ENCODE measurements around the gene PTGES2. TPM values are rescaled to one million over a fixed set of nuclear protein-coding genes. Genes with fewer than 3 reads are reported as not detected.

The PTGES2 gene
- total RNA-seq, 1 donor from 2014 or later = 101 TPM

DNA sequence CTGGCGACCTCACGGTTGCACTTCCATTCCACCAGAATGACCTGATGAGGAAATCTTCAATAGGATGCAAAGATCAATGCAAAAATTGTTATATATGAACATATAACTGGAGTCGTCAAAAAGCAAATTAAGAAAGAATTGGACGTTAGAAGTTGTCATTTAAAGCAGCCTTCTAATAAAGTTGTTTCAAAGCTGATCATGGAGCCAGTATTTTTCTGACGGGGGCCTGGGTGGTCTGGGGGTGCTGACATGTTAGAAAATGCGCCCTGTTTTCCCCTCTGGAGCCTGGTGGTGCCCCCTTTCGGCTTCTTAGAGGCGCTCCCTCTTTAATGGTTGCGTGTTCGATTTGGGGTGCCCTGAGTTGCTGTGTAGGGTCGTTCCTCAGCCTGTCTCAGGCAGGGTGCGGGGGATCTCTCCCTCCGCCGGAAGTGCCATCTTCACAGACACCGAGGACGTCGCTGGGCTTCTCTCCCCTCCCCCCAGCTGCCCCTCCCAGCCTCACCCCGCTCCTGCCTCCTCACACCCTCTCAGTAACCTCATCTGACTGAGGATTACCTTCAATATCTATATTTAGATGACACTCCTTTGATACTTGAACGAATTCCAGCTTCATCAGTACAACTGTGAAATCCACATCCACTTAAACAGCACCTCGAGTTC, 18.3 kb downstream of the PTGES2 start:
- no peak for DNase-seq (ENCODE audit: extremely low spot score in 2 of 2)
- Histone ChIP-seq H3K27ac (no peak overlapping the region), H3K36me3 (peaks cover 4 to 44% of the 10 kb centered on the region in 2 donors), H3K9me3 (no peaks in the 10 kb centered on the region), H3K4me3 (no peak overlapping the region), H3K27me3 (no peaks in the 10 kb centered on the region), H3K4me1 (peaks cover 8% of the 10 kb centered on the region)
- intact Hi-C loops (cut with DNase I) = no loop called here
- TF ChIP-seq, protein P1, sequence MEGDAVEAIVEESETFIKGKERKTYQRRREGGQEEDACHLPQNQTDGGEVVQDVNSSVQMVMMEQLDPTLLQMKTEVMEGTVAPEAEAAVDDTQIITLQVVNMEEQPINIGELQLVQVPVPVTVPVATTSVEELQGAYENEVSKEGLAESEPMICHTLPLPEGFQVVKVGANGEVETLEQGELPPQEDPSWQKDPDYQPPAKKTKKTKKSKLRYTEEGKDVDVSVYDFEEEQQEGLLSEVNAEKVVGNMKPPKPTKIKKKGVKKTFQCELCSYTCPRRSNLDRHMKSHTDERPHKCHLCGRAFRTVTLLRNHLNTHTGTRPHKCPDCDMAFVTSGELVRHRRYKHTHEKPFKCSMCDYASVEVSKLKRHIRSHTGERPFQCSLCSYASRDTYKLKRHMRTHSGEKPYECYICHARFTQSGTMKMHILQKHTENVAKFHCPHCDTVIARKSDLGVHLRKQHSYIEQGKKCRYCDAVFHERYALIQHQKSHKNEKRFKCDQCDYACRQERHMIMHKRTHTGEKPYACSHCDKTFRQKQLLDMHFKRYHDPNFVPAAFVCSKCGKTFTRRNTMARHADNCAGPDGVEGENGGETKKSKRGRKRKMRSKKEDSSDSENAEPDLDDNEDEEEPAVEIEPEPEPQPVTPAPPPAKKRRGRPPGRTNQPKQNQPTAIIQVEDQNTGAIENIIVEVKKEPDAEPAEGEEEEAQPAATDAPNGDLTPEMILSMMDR (IDR thresholded peaks at IDR 0.05) = no peak
- no peak for TF ChIP-seq POLR2A (IDR thresholded peaks at IDR 0.05)
- no peak for TF ChIP-seq POLR2AphosphoS5 (IDR thresholded peaks at IDR 0.05; ENCODE audit: insufficient read depth in 1 of 2, low read depth in 1 of 2)

DNA sequence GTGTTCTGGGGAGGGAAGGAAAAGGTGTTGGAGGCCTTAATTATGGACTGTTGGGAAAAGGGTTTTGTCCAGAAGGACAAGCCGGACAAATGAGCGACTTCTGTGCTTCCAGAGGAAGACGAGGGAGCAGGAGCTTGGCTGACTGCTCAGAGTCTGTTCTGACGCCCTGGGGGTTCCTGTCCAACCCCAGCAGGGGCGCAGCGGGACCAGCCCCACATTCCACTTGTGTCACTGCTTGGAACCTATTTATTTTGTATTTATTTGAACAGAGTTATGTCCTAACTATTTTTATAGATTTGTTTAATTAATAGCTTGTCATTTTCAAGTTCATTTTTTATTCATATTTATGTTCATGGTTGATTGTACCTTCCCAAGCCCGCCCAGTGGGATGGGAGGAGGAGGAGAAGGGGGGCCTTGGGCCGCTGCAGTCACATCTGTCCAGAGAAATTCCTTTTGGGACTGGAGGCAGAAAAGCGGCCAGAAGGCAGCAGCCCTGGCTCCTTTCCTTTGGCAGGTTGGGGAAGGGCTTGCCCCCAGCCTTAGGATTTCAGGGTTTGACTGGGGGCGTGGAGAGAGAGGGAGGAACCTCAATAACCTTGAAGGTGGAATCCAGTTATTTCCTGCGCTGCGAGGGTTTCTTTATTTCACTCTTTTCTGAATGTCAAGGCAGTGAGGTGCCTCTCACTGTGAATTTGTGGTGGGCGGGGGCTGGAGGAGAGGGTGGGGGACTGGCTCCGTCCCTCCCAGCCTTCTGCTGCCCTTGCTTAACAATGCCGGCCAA, 19.1 kb downstream of the PTGES2 start:
- no peaks in the 10 kb centered on the region for H3K9me3 ChIP-seq
- no peaks in the 10 kb centered on the region for H3K27me3 ChIP-seq
- H3K4me1 ChIP-seq = peaks cover 16% of the 10 kb centered on the region
- DNase-seq (ENCODE audit: extremely low spot score in 2 of 2) = no peak
- no peak overlapping the region for H3K4me3 ChIP-seq
- H3K36me3 ChIP-seq = peaks cover 4 to 52% of the 10 kb centered on the region in 2 donors
- H3K27ac ChIP-seq = no peak overlapping the region
- intact Hi-C loops (cut with DNase I) = no loop called here
- no peak for TF ChIP-seq POLR2A (IDR thresholded peaks at IDR 0.05)
- TF ChIP-seq, protein P1 (IDR thresholded peaks at IDR 0.05) = no peak

DNA sequence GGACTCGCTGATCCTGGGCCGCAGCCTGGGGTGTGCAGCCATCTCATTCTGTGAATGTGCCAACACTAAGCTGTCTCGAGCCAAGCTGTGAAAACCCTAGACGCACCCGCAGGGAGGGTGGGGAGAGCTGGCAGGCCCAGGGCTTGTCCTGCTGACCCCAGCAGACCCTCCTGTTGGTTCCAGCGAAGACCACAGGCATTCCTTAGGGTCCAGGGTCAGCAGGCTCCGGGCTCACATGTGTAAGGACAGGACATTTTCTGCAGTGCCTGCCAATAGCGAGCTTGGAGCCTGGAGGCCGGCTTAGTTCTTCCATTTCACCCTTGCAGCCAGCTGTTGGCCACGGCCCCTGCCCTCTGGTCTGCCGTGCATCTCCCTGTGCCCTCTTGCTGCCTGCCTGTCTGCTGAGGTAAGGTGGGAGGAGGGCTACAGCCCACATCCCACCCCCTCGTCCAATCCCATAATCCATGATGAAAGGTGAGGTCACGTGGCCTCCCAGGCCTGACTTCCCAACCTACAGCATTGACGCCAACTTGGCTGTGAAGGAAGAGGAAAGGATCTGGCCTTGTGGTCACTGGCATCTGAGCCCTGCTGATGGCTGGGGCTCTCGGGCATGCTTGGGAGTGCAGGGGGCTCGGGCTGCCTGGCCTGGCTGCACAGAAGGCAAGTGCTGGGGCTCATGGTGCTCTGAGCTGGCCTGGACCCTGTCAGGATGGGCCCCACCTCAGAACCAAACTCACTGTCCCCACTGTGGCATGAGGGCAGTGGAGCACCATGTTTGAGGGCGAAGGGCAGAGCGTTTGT, 19.9 kb downstream of the PTGES2 start:
- intact Hi-C loops (cut with DNase I) = no loop called here
- H3K36me3 ChIP-seq = peaks cover 4 to 58% of the 10 kb centered on the region in 2 donors
- TF ChIP-seq POLR2A (IDR thresholded peaks at IDR 0.05) (no peak), POLR2AphosphoS5 (IDR thresholded peaks at IDR 0.05; ENCODE audit: insufficient read depth in 1 of 2, low read depth in 1 of 2) (peak in 1 of 2 donors; percentile 32)
- TF ChIP-seq, protein P1 (IDR thresholded peaks at IDR 0.05) = no peak
- no peak for DNase-seq (ENCODE audit: extremely low spot score in 2 of 2)
- peaks cover 21% of the 10 kb centered on the region for H3K4me1 ChIP-seq
- no peaks in the 10 kb centered on the region for H3K9me3 ChIP-seq
- no peaks in the 10 kb centered on the region for H3K27me3 ChIP-seq
- H3K27ac ChIP-seq = no peak overlapping the region
- no peak overlapping the region for H3K4me3 ChIP-seq

DNA sequence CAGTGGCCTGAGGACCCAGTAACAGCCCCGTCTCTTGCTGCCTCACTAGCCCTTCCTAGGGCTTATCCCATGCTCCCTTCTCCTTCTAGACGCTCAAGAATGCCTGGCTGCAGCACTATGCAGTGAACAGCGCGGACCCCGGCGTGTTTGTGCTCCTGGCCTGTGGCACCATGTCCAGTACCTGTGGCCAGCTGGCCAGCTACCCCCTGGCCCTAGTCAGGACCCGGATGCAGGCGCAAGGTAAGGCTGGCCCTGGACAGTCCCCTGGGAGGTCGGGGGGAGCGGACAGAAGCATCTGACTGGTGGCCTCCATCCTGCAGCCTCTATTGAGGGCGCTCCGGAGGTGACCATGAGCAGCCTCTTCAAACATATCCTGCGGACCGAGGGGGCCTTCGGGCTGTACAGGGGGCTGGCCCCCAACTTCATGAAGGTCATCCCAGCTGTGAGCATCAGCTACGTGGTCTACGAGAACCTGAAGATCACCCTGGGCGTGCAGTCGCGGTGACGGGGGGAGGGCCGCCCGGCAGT, 20.5 kb downstream of the PTGES2 start:
- TF ChIP-seq, protein P1 (IDR thresholded peaks at IDR 0.05) = no peak
- TF ChIP-seq POLR2A (IDR thresholded peaks at IDR 0.05) (no peak), POLR2AphosphoS5 (IDR thresholded peaks at IDR 0.05; ENCODE audit: insufficient read depth in 1 of 2, low read depth in 1 of 2) (no peak)
- intact Hi-C loops (cut with DNase I) = no loop called here
- Histone ChIP-seq H3K4me3 (no peak overlapping the region), H3K36me3 (peaks cover 4 to 65% of the 10 kb centered on the region in 2 donors), H3K9me3 (no peaks in the 10 kb centered on the region), H3K4me1 (peaks cover 24% of the 10 kb centered on the region), H3K27me3 (no peaks in the 10 kb centered on the region), H3K27ac (no peak overlapping the region)
- no peak for DNase-seq (ENCODE audit: extremely low spot score in 2 of 2)

Measured in vagina (tissue), 2 donors.